Caco-2 (cell line): Measurements from ENCODE around the gene CHRNB2. TPM values are rescaled to one million over a fixed set of nuclear protein-coding genes. Genes with fewer than 3 reads are reported as not detected.

ENCODE experiments used
- BruUV-seq: library from RNA; stranded (reverse); fragments of 400-500 nt; replicated peaks from 2 replicates; lab custom pipeline; 2021; lab: Mats Ljungman, UMichigan
- CTCF ChIA-PET: fragments of 300-600 bp; sonication (Branson Sonifier 250); formaldehyde crosslinking; loops from one replicate; lab custom pipeline; 2022; ENCODE audit warnings: antibody characterized with exemption; lab: Charles Lee
- POLR2A ChIA-PET: fragments of 300-600 bp; sonication (Branson Sonifier 250); formaldehyde crosslinking; loops from one replicate; lab custom pipeline; 2022; ENCODE audit warnings: antibody characterized with exemption; lab: Charles Lee
- DNase-seq, 2 experiments: peaks; one replicate each; pipeline versions ENCODE4 v3.0.0 to v3.0.0-alpha.2; 2020 to 2022
- H3K27me3 ChIP-seq: replicated peaks from 2 replicates; pipeline ENCODE4 v1.6.0; 2011; ENCODE audit warnings: low read length; ENCODE audit not compliant: control insufficient read depth, insufficient read depth
- H3K36me3 ChIP-seq: 2 replicates; pipeline ENCODE4 v1.5.1; 2011; ENCODE audit warnings: low read length; ENCODE audit not compliant: control insufficient read depth, insufficient read depth
- H3K4me1 ChIP-seq: fragments of 250-450 bp; sonication (Bioruptor Pico); 2 replicates; pipeline ENCODE4 v1.5.1; 2020; ENCODE audit warnings: mild to moderate bottlenecking
- H3K4me3 ChIP-seq: 2 replicates; pipeline ENCODE4 v1.5.1; 2011; ENCODE audit warnings: low read depth, mild to moderate bottlenecking, control low read depth, low read length
- H3K9me3 ChIP-seq: fragments of 250-450 bp; sonication (Bioruptor Pico); 2 replicates; pipeline ENCODE4 v1.5.1; 2020; ENCODE audit warnings: mild to moderate bottlenecking, moderate library complexity
- H3K27ac Mint-ChIP-seq: one replicate; pipeline ENCODE4 v1.8.0; 2022; ENCODE audit warnings: mixed read lengths; ENCODE audit not compliant: unreplicated experiment
- H3K27me3 Mint-ChIP-seq: one replicate; pipeline ENCODE4 v1.8.0; 2022; ENCODE audit warnings: mixed read lengths; ENCODE audit not compliant: insufficient read depth, unreplicated experiment
- H3K36me3 Mint-ChIP-seq: one replicate; pipeline ENCODE4 v1.8.0; 2022; ENCODE audit warnings: mild to moderate bottlenecking, mixed read lengths; ENCODE audit not compliant: insufficient read depth, unreplicated experiment
- H3K4me1 Mint-ChIP-seq: one replicate; pipeline ENCODE4 v1.8.0; 2022; ENCODE audit warnings: low read depth, mixed read lengths; ENCODE audit not compliant: unreplicated experiment
- H3K4me3 Mint-ChIP-seq: one replicate; pipeline ENCODE4 v1.8.0; 2022; ENCODE audit warnings: mild to moderate bottlenecking, moderate library complexity, mixed read lengths; ENCODE audit not compliant: unreplicated experiment
- H3K9me3 Mint-ChIP-seq: one replicate; pipeline ENCODE4 v1.8.0; 2022; ENCODE audit warnings: mixed read lengths; ENCODE audit not compliant: unreplicated experiment
- CTCF ChIP-seq, 2 experiments: fragments of 200-600 bp in 1 of 2; IDR thresholded peaks; 1 replicate in 1 of 2; 2 replicates in 1 of 2; pipeline versions ENCODE4 v1.5.1 to v1.8.0; 2011 to 2022; ENCODE audit warnings: antibody characterized with exemption in 1 of 2, control low read depth in 1 of 2, inconsistent platforms in 1 of 2, low read depth in 1 of 2, low read length in 1 of 2, mild to moderate bottlenecking in 1 of 2, moderate library complexity in 1 of 2; ENCODE audit not compliant: insufficient read depth in 1 of 2, severe bottlenecking in 1 of 2, unreplicated experiment in 1 of 2
- intact Hi-C: fragments of 100-400 bp; cut with micrococcal nuclease; formaldehyde crosslinking; loops from one replicate; pipeline ENCODE4 v1.10.0; 2022; ENCODE audit not compliant: unreplicated experiment
- total RNA-seq: library from RNA; stranded (reverse); gene quantifications from 2 replicates; pipeline ENCODE4 v1.2.3, GENCODE V29; 2022

The CHRNB2 gene
- total RNA-seq, 1 experiment from 2014 or later: 0.09 TPM

GRCh38 chr1:154586231-154586630, 18.7 kb downstream of the CHRNB2 start:
- ChIA-PET CTCF (no interaction called here), POLR2A (no interaction called here)
- no peak for DNase-seq
- no peak for TF ChIP-seq CTCF (IDR thresholded peaks at IDR 0.05; ENCODE audit: insufficient read depth in 1 of 2, low read depth in 1 of 2, low read length in 1 of 2, severe bottlenecking in 1 of 2, unreplicated experiment in 1 of 2)
- Histone ChIP-seq H3K4me1 (no peaks in the 10 kb centered on the region), H3K4me3 (no peak overlapping the region), H3K27me3 (no peaks in the 10 kb centered on the region), H3K36me3 (peaks cover 7% of the 10 kb centered on the region), H3K9me3 (no peaks in the 10 kb centered on the region)
- no peaks in the 10 kb centered on the region for H3K27me3 Mint-ChIP-seq
- H3K27ac Mint-ChIP-seq: no peak overlapping the region
- peaks cover 90% of the 10 kb centered on the region for H3K36me3 Mint-ChIP-seq
- intact Hi-C loops: no loop called here
- no peaks in the 10 kb centered on the region for H3K9me3 Mint-ChIP-seq
- no TSS peak for BruUV-seq
- no peak overlapping the region for H3K4me3 Mint-ChIP-seq
- H3K4me1 Mint-ChIP-seq: no peaks in the 10 kb centered on the region

- intact Hi-C loops: no loop called here
- H3K27ac Mint-ChIP-seq: no peak overlapping the region
- H3K27me3 ChIP-seq: no peaks in the 10 kb centered on the region
- peaks cover 91% of the 10 kb centered on the region for H3K36me3 Mint-ChIP-seq
- BruUV-seq: no TSS peak
- TF ChIP-seq CTCF (IDR thresholded peaks at IDR 0.05; ENCODE audit: insufficient read depth in 1 of 2, low read depth in 1 of 2, low read length in 1 of 2, severe bottlenecking in 1 of 2, unreplicated experiment in 1 of 2): no peak
- no peaks in the 10 kb centered on the region for H3K27me3 Mint-ChIP-seq
- ChIA-PET POLR2A (no interaction called here), CTCF (no interaction called here)
- no peaks in the 10 kb centered on the region for H3K4me1 Mint-ChIP-seq
- no peaks in the 10 kb centered on the region for H3K9me3 ChIP-seq
- H3K4me3 ChIP-seq: no peak overlapping the region
- H3K36me3 ChIP-seq: peaks cover 9% of the 10 kb centered on the region
- no peaks in the 10 kb centered on the region for H3K9me3 Mint-ChIP-seq
- no peak overlapping the region for H3K4me3 Mint-ChIP-seq
- H3K4me1 ChIP-seq: no peaks in the 10 kb centered on the region
- no peak for DNase-seq
These were observed 19.1 kb downstream of the CHRNB2 start for GRCh38 chr1:154586641-154587040.

GRCh38 chr1:154589780-154590179, 22.2 kb downstream of the CHRNB2 start:
- Histone ChIP-seq H3K27me3 (no peaks in the 10 kb centered on the region), H3K36me3 (peaks cover 8% of the 10 kb centered on the region; the same call in 1 of the 2 replicates), H3K4me3 (no peak overlapping the region), H3K9me3 (no peaks in the 10 kb centered on the region), H3K4me1 (no peaks in the 10 kb centered on the region)
- TF ChIP-seq CTCF (IDR thresholded peaks at IDR 0.05; ENCODE audit: insufficient read depth in 1 of 2, low read depth in 1 of 2, low read length in 1 of 2, severe bottlenecking in 1 of 2, unreplicated experiment in 1 of 2): no peak
- POLR2A ChIA-PET: no interaction called here
- CTCF ChIA-PET: interaction anchor here (0.6 kb wide), 1 partner anchor 16 kb away, joined by 3 read pairs; no protein-coding TSS in a partner anchor
- intact Hi-C loops: no loop called here
- H3K27ac Mint-ChIP-seq: no peak overlapping the region
- peaks cover 92% of the 10 kb centered on the region for H3K36me3 Mint-ChIP-seq
- no peak for DNase-seq
- no peaks in the 10 kb centered on the region for H3K4me1 Mint-ChIP-seq
- H3K4me3 Mint-ChIP-seq: no peak overlapping the region
- H3K27me3 Mint-ChIP-seq: no peaks in the 10 kb centered on the region
- BruUV-seq: no TSS peak
- H3K9me3 Mint-ChIP-seq: no peaks in the 10 kb centered on the region
